KMS-11 (cell line): Measurements from ENCODE around the gene SLC4A2.

Experiments
- H2AFZ ChIP-seq: fragments of 200-600 bp; sonication (generic); 2 replicates; pipeline ENCODE4 v1.6.1; 2016; ENCODE audit warnings: antibody characterized with exemption, mixed run types, low read depth
- H3K27ac ChIP-seq: fragments of 200-600 bp; sonication (generic); 2 replicates; pipeline ENCODE4 v1.6.1; 2016; ENCODE audit warnings: mild to moderate bottlenecking, mixed run types
- H3K27me3 ChIP-seq: fragments of 200-600 bp; sonication (generic); 2 replicates; pipeline ENCODE4 v1.6.1; 2017; ENCODE audit warnings: mild to moderate bottlenecking, low read depth, mixed run types, moderate library complexity; ENCODE audit not compliant: insufficient read depth
- H3K36me3 ChIP-seq: fragments of 200-600 bp; sonication (generic); 2 replicates; pipeline ENCODE4 v1.6.1; 2017; ENCODE audit warnings: mild to moderate bottlenecking, mixed run types; ENCODE audit not compliant: insufficient read depth
- H3K4me1 ChIP-seq: fragments of 200-600 bp; sonication (generic); 2 replicates; pipeline ENCODE4 v1.6.1; 2016; ENCODE audit warnings: mild to moderate bottlenecking, low read depth, mixed run types; ENCODE audit not compliant: poor library complexity, severe bottlenecking
- H3K4me2 ChIP-seq: fragments of 200-600 bp; sonication (generic); 2 replicates; pipeline ENCODE4 v1.7.0; 2016; ENCODE audit warnings: mild to moderate bottlenecking, mixed run types
- H3K4me3 ChIP-seq: fragments of 200-600 bp; sonication (generic); IDR thresholded peaks from 2 replicates; pipeline ENCODE4 v1.6.1; 2017; ENCODE audit warnings: low read depth, low read length, mixed read lengths; ENCODE audit not compliant: insufficient read depth
- H3K79me2 ChIP-seq: fragments of 200-600 bp; sonication (generic); 2 replicates; pipeline ENCODE4 v1.6.1; 2016; ENCODE audit warnings: low read depth, mixed run types; ENCODE audit not compliant: insufficient read depth
- H3K9ac ChIP-seq: fragments of 200-600 bp; sonication (generic); 2 replicates; pipeline ENCODE4 v1.6.1; 2016; ENCODE audit warnings: mild to moderate bottlenecking, mixed run types
- H4K20me1 ChIP-seq: fragments of 200-600 bp; sonication (generic); 2 replicates; pipeline ENCODE4 v1.6.1; 2016; ENCODE audit warnings: mild to moderate bottlenecking, mixed run types; ENCODE audit not compliant: insufficient read depth
- TF ChIP-seq, protein P1 (sequence below): fragments of 200-600 bp; sonication (generic); conservative IDR thresholded peaks from 2 replicates; pipeline ENCODE4 v1.6.1; 2017; ENCODE audit warnings: low read depth, mild to moderate bottlenecking, antibody characterized with exemption, low read length, moderate library complexity, mixed read lengths

Gene SLC4A2

DNA sequence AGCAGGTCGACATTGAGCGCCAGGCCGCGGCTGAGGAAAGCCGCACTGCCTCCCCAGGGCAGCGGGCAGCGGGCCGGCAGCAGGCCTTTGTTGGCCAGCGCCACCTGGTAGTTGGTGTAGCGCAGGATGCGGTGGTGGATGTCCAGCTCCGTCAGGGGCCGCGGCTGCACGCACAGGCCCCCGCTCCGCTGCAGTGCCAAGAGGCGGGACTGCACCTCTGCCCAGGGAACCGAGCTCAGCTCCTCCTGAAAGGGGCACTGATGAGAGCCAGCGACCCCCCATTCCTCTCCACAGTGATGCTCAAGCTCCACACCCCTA is 40.3 kb upstream of the SLC4A2 start:
- H3K27ac ChIP-seq: no peak overlapping the region
- no peaks in the 10 kb centered on the region for H4K20me1 ChIP-seq
- H2AFZ ChIP-seq: no peak overlapping the region
- no peak overlapping the region for H3K4me3 ChIP-seq
- no peaks in the 10 kb centered on the region for H3K36me3 ChIP-seq
- H3K4me1 ChIP-seq: peaks cover 10% of the 10 kb centered on the region
- TF ChIP-seq, protein P1, sequence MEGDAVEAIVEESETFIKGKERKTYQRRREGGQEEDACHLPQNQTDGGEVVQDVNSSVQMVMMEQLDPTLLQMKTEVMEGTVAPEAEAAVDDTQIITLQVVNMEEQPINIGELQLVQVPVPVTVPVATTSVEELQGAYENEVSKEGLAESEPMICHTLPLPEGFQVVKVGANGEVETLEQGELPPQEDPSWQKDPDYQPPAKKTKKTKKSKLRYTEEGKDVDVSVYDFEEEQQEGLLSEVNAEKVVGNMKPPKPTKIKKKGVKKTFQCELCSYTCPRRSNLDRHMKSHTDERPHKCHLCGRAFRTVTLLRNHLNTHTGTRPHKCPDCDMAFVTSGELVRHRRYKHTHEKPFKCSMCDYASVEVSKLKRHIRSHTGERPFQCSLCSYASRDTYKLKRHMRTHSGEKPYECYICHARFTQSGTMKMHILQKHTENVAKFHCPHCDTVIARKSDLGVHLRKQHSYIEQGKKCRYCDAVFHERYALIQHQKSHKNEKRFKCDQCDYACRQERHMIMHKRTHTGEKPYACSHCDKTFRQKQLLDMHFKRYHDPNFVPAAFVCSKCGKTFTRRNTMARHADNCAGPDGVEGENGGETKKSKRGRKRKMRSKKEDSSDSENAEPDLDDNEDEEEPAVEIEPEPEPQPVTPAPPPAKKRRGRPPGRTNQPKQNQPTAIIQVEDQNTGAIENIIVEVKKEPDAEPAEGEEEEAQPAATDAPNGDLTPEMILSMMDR: no peak
- no peaks in the 10 kb centered on the region for H3K79me2 ChIP-seq
- H3K9ac ChIP-seq: no peak overlapping the region
- peaks cover 30% of the 10 kb centered on the region for H3K27me3 ChIP-seq
- H3K4me2 ChIP-seq: no peak overlapping the region

DNA sequence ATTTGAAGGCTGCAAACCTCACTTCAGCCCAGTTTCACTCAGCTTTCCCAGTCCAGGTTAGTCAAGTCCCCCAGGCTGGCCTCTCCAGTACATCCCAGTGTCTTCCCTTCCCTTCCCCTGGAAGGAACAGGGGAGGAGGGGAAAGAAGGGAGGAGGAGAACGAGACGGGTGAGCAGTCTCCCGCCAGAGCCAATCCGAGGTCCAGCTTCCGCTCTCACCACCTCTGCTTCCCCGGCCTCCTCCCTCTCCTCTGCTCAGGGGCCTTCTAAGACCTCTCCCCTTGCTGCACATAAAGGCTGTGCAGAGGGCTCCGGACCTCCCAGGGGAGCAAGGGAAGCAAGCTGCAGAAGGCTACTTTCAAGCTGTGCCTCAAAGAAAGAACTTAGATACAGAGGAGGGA is 39.2 kb upstream of the SLC4A2 start:
- H3K79me2 ChIP-seq: no peaks in the 10 kb centered on the region
- no peaks in the 10 kb centered on the region for H3K36me3 ChIP-seq
- no peak overlapping the region for H3K27ac ChIP-seq
- no peak overlapping the region for H3K4me3 ChIP-seq
- H3K9ac ChIP-seq: no peak overlapping the region
- peaks cover 4% of the 10 kb centered on the region for H3K4me1 ChIP-seq
- H4K20me1 ChIP-seq: no peaks in the 10 kb centered on the region
- TF ChIP-seq, protein P1: no peak
- H3K27me3 ChIP-seq: peaks cover 38% of the 10 kb centered on the region
- no peak overlapping the region for H3K4me2 ChIP-seq
- H2AFZ ChIP-seq: no peak overlapping the region

DNA sequence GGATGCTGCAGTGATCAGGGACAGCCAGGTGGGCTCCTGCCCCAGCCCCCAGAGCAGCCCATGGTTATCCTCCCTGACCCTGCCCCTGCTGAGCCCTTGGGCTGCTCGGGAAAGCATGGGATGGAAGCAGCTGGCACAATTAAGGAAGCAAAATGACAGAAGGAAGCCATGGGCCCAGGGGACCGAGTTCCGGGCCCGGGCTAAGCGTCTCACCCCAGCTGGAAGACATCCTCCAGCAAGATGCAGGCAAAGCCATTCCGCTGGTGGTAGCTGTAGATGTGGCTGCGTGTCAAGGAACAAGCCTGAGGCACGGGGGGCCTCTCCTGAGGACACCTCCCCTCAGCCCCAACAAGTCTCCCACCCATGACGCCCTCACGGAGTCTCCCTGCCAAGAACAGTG is 36.2 kb upstream of the SLC4A2 start:
- Histone ChIP-seq H3K79me2 (no peaks in the 10 kb centered on the region), H4K20me1 (no peaks in the 10 kb centered on the region), H3K4me1 (peaks cover 10% of the 10 kb centered on the region), H3K4me3 (no peak overlapping the region), H3K4me2 (no peak overlapping the region), H3K27me3 (peaks cover 42% of the 10 kb centered on the region), H3K27ac (no peak overlapping the region), H3K36me3 (no peaks in the 10 kb centered on the region), H2AFZ (no peak overlapping the region), H3K9ac (no peak overlapping the region)
- TF ChIP-seq, protein P1: no peak

DNA sequence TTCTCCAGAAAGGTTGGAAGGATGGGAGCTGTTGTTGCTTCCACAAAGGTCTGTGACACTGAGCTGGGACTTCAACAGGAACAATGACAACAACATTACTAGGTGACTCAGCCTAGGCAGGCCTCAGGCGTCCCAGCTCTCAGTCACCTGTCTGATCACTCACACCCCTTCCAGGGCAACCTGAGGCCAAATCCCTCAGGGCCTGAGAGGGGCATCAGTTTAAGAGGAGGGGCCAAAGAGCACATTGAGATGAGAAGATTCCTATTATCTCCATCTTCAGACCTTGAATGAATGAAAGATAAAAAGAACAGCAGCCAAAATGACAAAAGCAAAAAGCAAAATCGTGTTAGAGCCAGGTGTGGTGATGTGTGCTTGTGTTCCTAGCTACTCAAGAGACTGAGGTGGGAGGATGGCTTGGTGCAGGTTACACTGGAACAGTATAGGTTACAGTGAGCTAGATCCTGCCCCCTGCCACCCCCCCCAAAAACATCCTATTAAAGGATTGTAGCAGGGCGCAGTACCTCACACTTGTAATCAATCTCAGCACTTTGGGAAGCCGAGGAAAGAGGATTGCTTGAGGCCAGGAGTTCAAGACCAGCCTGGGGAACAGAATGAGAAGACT is 34.8 kb upstream of the SLC4A2 start, which contains the start of gene ATG9B:
ATG9B (minus strand) TSS at position 60 of the 622 bp plus-strand sequence. CDS start 71 bp downstream, outside the sequence.
- H3K4me1 ChIP-seq: peaks cover 15% of the 10 kb centered on the region
- TF ChIP-seq, protein P1: no peak

More for the DNA sequence above, 34.8 kb upstream of the SLC4A2 start, which contains the start of gene ATG9B:
- H3K4me3 ChIP-seq: no peak within 1 kb of the TSS
- peaks cover 40% of the 10 kb centered on the region for H3K27me3 ChIP-seq
- no peak within 1 kb of the TSS for H2AFZ ChIP-seq
- H3K36me3 ChIP-seq: no peaks in the 10 kb centered on the region
- 0 out of 2 replicates have a peak, but pooled peaks cover 2% of the 10 kb centered on the region for H3K79me2 ChIP-seq
- H4K20me1 ChIP-seq: no peaks in the 10 kb centered on the region
- H3K4me2 ChIP-seq: no peak within 1 kb of the TSS
- no peak within 1 kb of the TSS for H3K9ac ChIP-seq
- no peak within 1 kb of the TSS for H3K27ac ChIP-seq
